WTC11 (cell line): Measurements from ENCODE around the gene GNG3. TPM values are rescaled to one million over a fixed set of nuclear protein-coding genes. Genes with fewer than 3 reads are reported as not detected.
A peak's percentile ranks its signal among the peaks of the same experiment; 100 is the strongest.

Experiments
- ATAC-seq: fragments of 200-7000 bp; cut with Tn5 transposase; 2 replicates; pipeline ENCODE4 v1.10.0; 2021; ENCODE audit warnings: mild to moderate bottlenecking, moderate library complexity
- CTCF ChIA-PET: fragments of 300-600 bp; sonication (Branson Sonifier 250); formaldehyde crosslinking; loops from one replicate; lab custom pipeline; 2021; ENCODE audit warnings: antibody characterized with exemption; lab: Charles Lee
- POLR2A ChIA-PET: fragments of 350-600 bp; sonication (Branson Sonifier 250); formaldehyde crosslinking; loops from one replicate; lab custom pipeline; 2021; ENCODE audit warnings: antibody characterized with exemption; lab: Charles Lee
- DNase-seq: peaks from one replicate; pipeline ENCODE4 v3.0.0; 2021; ENCODE audit warnings: low spot score
- H3K27ac Mint-ChIP-seq: 2 replicates; pipeline ENCODE4 v1.8.0; 2021; ENCODE audit warnings: mixed read lengths
- H3K27me3 Mint-ChIP-seq: 2 replicates; pipeline ENCODE4 v1.8.0; 2021; ENCODE audit warnings: low read depth, mild to moderate bottlenecking, moderate library complexity, mixed read lengths
- H3K36me3 Mint-ChIP-seq: 2 replicates; pipeline ENCODE4 v1.8.0; 2021; ENCODE audit warnings: mixed read lengths
- H3K4me1 Mint-ChIP-seq: 2 replicates; pipeline ENCODE4 v1.8.0; 2022; ENCODE audit warnings: mixed read lengths
- H3K4me3 Mint-ChIP-seq: 2 replicates; pipeline ENCODE4 v1.8.0; 2021; ENCODE audit warnings: mild to moderate bottlenecking, moderate library complexity, mixed read lengths
- H3K9me3 Mint-ChIP-seq: 2 replicates; pipeline ENCODE4 v1.8.0; 2021; ENCODE audit warnings: mixed read lengths
- CBFB ChIP-seq: sonication (generic); formaldehyde crosslinking; IDR thresholded peaks from 2 replicates; pipeline ENCODE4 v1.8.1; 2022; ENCODE audit warnings: mild to moderate bottlenecking, low read depth, missing genetic modification reagents
- CREB1 ChIP-seq: sonication (generic); formaldehyde crosslinking; IDR thresholded peaks from 2 replicates; pipeline ENCODE4 v1.8.0; 2023; ENCODE audit warnings: mild to moderate bottlenecking, missing genetic modification reagents
- ELF4 ChIP-seq: sonication (generic); formaldehyde crosslinking; IDR thresholded peaks from 2 replicates; pipeline ENCODE4 v1.8.1; 2022; ENCODE audit warnings: low read depth, mild to moderate bottlenecking, moderate library complexity, missing genetic modification reagents
- ETV6 ChIP-seq: sonication (generic); formaldehyde crosslinking; IDR thresholded peaks from 2 replicates; pipeline ENCODE4 v1.8.1; 2022; ENCODE audit warnings: mild to moderate bottlenecking, missing genetic modification reagents
- FOXK1 ChIP-seq: sonication (generic); formaldehyde crosslinking; IDR thresholded peaks from 2 replicates; pipeline ENCODE4 v1.8.0; 2022; ENCODE audit warnings: mild to moderate bottlenecking, moderate library complexity, missing genetic modification reagents
- FOXP1 ChIP-seq: sonication (generic); formaldehyde crosslinking; IDR thresholded peaks from 2 replicates; pipeline ENCODE4 v1.8.0; 2022; ENCODE audit warnings: missing genetic modification reagents, mild to moderate bottlenecking, moderate library complexity, borderline replicate concordance
- GABPB1 ChIP-seq: sonication (generic); formaldehyde crosslinking; IDR thresholded peaks from 2 replicates; pipeline ENCODE4 v1.8.1; 2023; ENCODE audit warnings: mild to moderate bottlenecking, missing genetic modification reagents
- IRF1 ChIP-seq: sonication (generic); formaldehyde crosslinking; IDR thresholded peaks from 2 replicates; pipeline ENCODE4 v1.8.0; 2023; ENCODE audit warnings: missing genetic modification reagents
- IRF2 ChIP-seq: sonication (generic); formaldehyde crosslinking; IDR thresholded peaks from 2 replicates; pipeline ENCODE4 v1.8.0; 2022; ENCODE audit warnings: low read depth, missing genetic modification reagents, borderline replicate concordance
- NFE2L1 ChIP-seq: sonication (generic); formaldehyde crosslinking; IDR thresholded peaks from 2 replicates; pipeline ENCODE4 v1.8.1; 2023; ENCODE audit warnings: missing genetic modification reagents
- NFYB ChIP-seq: sonication (generic); formaldehyde crosslinking; conservative IDR thresholded peaks from 2 replicates; pipeline ENCODE4 v1.8.0; 2022; ENCODE audit warnings: low read depth, missing genetic modification reagents
- SMAD3 ChIP-seq: sonication (generic); formaldehyde crosslinking; IDR thresholded peaks from 2 replicates; pipeline ENCODE4 v1.8.0; 2022; ENCODE audit warnings: missing genetic modification reagents, mild to moderate bottlenecking, borderline replicate concordance
- SP1 ChIP-seq: sonication (generic); formaldehyde crosslinking; conservative IDR thresholded peaks from 2 replicates; pipeline ENCODE4 v1.8.1; 2022; ENCODE audit warnings: missing genetic modification reagents
- TEAD1 ChIP-seq: sonication (generic); formaldehyde crosslinking; IDR thresholded peaks from 2 replicates; pipeline ENCODE4 v1.8.0; 2022; ENCODE audit warnings: mild to moderate bottlenecking, missing genetic modification reagents
- ZNF121 ChIP-seq: sonication (generic); formaldehyde crosslinking; IDR thresholded peaks from 2 replicates; pipeline ENCODE4 v1.8.0; 2023; ENCODE audit warnings: missing genetic modification reagents
- ZNF263 ChIP-seq: sonication (generic); formaldehyde crosslinking; IDR thresholded peaks from 2 replicates; pipeline ENCODE4 v1.8.1; 2022; ENCODE audit warnings: low read depth, mild to moderate bottlenecking, moderate library complexity, missing genetic modification reagents
- ZNF281 ChIP-seq: sonication (generic); formaldehyde crosslinking; IDR thresholded peaks from 2 replicates; pipeline ENCODE4 v1.8.0; 2023; ENCODE audit warnings: mild to moderate bottlenecking, missing genetic modification reagents
- total RNA-seq: library from RNA; stranded (reverse); gene quantifications from 3 replicates; pipeline ENCODE4 v1.2.3, GENCODE V29; 2021
- TF ChIP-seq, protein P1 (sequence below): sonication (generic); formaldehyde crosslinking; IDR thresholded peaks from 2 replicates; pipeline ENCODE4 v1.8.0; 2022; ENCODE audit warnings: mild to moderate bottlenecking, missing genetic modification reagents
- TF ChIP-seq, protein P2 (sequence below): sonication (generic); formaldehyde crosslinking; IDR thresholded peaks from 2 replicates; pipeline ENCODE4 v1.8.1; 2022; ENCODE audit warnings: mild to moderate bottlenecking, missing genetic modification reagents, moderate library complexity, borderline replicate concordance
- TF ChIP-seq, protein P3 (sequence below): sonication (generic); formaldehyde crosslinking; IDR thresholded peaks from 2 replicates; pipeline ENCODE4 v1.8.1; 2022; ENCODE audit warnings: missing genetic modification reagents, borderline replicate concordance

Gene GNG3
- total RNA-seq, 1 experiment from 2014 or later: 6.0 TPM

- POLR2A ChIA-PET: interaction anchor here (1.9 to 2.5 kb wide), 4 partner anchors 28 to 90 kb away, joined by 8 to 30 read pairs (median 16); partner anchors contain the start of genes C11orf98, CSKMT, HNRNPUL2 and TMEM179B
- H3K27ac Mint-ChIP-seq: peak overlapping the region; percentile 87
- no peak for ATAC-seq
- TF ChIP-seq, protein P1, sequence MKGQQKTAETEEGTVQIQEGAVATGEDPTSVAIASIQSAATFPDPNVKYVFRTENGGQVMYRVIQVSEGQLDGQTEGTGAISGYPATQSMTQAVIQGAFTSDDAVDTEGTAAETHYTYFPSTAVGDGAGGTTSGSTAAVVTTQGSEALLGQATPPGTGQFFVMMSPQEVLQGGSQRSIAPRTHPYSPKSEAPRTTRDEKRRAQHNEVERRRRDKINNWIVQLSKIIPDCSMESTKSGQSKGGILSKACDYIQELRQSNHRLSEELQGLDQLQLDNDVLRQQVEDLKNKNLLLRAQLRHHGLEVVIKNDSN (CRISPR knock-in tag): no peak
- TF ChIP-seq ETV6 (CRISPR knock-in tag) (no peak), CBFB (no peak), SMAD3 (CRISPR knock-in tag) (no peak), FOXP1 (CRISPR knock-in tag) (no peak), GABPB1 (no peak), IRF1 (CRISPR knock-in tag) (no peak), ZNF281 (CRISPR knock-in tag) (no peak)
- TF ChIP-seq, protein P2, sequence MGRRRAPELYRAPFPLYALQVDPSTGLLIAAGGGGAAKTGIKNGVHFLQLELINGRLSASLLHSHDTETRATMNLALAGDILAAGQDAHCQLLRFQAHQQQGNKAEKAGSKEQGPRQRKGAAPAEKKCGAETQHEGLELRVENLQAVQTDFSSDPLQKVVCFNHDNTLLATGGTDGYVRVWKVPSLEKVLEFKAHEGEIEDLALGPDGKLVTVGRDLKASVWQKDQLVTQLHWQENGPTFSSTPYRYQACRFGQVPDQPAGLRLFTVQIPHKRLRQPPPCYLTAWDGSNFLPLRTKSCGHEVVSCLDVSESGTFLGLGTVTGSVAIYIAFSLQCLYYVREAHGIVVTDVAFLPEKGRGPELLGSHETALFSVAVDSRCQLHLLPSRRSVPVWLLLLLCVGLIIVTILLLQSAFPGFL (CRISPR knock-in tag): no peak
- TF ChIP-seq, all 79 proteins: peak for 0
- Mint-ChIP-seq H3K36me3 (peaks cover 30% of the 10 kb centered on the region), H3K4me3 (peak overlapping the region; percentile 95), H3K4me1 (peaks cover 31% of the 10 kb centered on the region), H3K9me3 (no peaks in the 10 kb centered on the region), H3K27me3 (no peaks in the 10 kb centered on the region; the same call in 1 of the 2 replicates)
- CTCF ChIA-PET: interaction anchor here (1.0 to 2.7 kb wide), 4 partner anchors 15 to 32 kb away, joined by 3 to 67 read pairs (median 28); partner anchors contain the start of genes TAF6L and TMEM179B
- no peak for DNase-seq
These were observed 47.7 kb downstream of the GNG3 start for GRCh38 chr11:62755086-62755615.

DNA sequence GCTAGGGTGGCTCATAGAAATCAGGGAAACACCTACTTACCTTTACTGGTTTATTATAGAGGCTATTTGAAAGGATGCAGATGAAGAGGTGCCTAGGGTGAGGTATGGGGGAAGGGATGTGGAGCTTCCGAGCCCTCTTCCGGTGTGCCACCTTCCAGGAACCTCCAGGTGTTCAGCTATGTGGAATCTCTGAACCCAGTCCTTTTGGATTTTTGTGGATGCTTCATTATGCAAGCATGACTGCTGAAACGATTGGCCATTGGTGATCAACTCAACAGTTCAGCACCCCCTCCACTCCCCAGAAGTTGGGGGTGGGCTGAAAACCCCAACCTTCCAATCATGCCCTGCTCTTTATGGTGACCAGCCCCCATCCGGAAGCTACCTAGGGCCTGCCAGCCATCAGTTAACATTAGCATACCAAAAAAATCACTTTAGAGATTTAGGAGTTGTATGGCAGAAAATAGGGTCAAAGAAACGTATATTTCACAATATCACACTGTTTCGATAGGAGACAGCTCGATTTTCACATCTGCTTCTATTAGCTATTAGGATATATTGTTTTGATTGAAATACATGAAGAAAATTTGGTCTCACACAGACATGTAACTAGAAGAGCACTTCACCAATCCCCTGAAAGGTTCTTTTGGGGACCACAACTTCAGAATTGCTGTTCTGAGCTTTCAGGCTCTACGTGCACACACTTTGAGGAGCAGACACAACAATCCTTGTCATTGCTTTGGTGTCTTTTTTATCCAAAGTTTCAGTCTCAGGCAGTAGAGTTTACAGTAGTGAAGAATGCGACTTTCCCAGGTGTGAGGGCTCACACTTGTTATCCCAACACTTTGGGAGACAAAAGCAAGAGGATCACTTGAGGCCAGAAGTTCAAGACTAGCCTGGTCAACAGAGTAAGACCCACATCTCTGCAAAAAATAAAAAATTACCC, 50.6 kb downstream of the GNG3 start:
- peak overlapping the region; percentile 91 for H3K4me3 Mint-ChIP-seq
- H3K27ac Mint-ChIP-seq: peak overlapping the region; percentile 98
- peak; percentile 46; the same call in 1 of the 2 replicates for TF ChIP-seq NFYB (CRISPR knock-in tag)
- peak; percentile 69 for TF ChIP-seq SP1
- no peak for TF ChIP-seq IRF2 (CRISPR knock-in tag)
- TF ChIP-seq ZNF263 (CRISPR knock-in tag): no peak
- peak; percentile 44; the same call in 1 of the 2 replicates for TF ChIP-seq FOXK1 (CRISPR knock-in tag)
- TF ChIP-seq NFE2L1: 0 out of 2 replicates have a peak, but pooled peaks have one; percentile 31
- TF ChIP-seq ELF4 (CRISPR knock-in tag): no peak
- TF ChIP-seq, protein P3, sequence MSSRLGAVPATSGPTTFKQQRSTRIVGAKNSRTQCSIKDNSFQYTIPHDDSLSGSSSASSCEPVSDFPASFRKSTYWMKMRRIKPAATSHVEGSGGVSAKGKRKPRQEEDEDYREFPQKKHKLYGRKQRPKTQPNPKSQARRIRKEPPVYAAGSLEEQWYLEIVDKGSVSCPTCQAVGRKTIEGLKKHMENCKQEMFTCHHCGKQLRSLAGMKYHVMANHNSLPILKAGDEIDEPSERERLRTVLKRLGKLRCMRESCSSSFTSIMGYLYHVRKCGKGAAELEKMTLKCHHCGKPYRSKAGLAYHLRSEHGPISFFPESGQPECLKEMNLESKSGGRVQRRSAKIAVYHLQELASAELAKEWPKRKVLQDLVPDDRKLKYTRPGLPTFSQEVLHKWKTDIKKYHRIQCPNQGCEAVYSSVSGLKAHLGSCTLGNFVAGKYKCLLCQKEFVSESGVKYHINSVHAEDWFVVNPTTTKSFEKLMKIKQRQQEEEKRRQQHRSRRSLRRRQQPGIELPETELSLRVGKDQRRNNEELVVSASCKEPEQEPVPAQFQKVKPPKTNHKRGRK (CRISPR knock-in tag): 0 out of 2 replicates have a peak, but pooled peaks have one; percentile 61
- TF ChIP-seq CREB1 (CRISPR knock-in tag): no peak
- peak; percentile 79 for TF ChIP-seq ZNF281 (CRISPR knock-in tag)
- TF ChIP-seq TEAD1 (CRISPR knock-in tag): peak; percentile 35; the same call in 1 of the 2 replicates
- 0 out of 2 replicates have a peak, but pooled peaks have one; percentile 41 for TF ChIP-seq ZNF121

More for the DNA sequence above, 50.6 kb downstream of the GNG3 start:
- ATAC-seq: peak; percentile 50
- POLR2A ChIA-PET: interaction anchor here (0.5 to 3.4 kb wide), 13 partner anchors 10 to 98 kb away, joined by 3 to 14 read pairs (median 5); partner anchors contain the start of genes C11orf98, CSKMT, HNRNPUL2 and TAF6L
- CTCF ChIA-PET: interaction anchor here (0.6 to 5.4 kb wide), 9 partner anchors 12 to 1161 kb away, joined by 3 to 66 read pairs (median 4); partner anchors contain the start of genes C11orf98, CSKMT, HNRNPUL2 and STX5
- Mint-ChIP-seq H3K27me3 (no peaks in the 10 kb centered on the region; the same call in 1 of the 2 replicates), H3K9me3 (no peaks in the 10 kb centered on the region), H3K4me1 (peaks cover 44% of the 10 kb centered on the region), H3K36me3 (peaks cover 13% of the 10 kb centered on the region)
- DNase-seq: peak; percentile 78
